ENCODE results near the gene PPARD. TPM values are rescaled to one million over a fixed set of nuclear protein-coding genes. Genes with fewer than 3 reads are reported as not detected.
A peak's percentile ranks its signal among the peaks of the same experiment; 100 is the strongest.

Gene PPARD
- total RNA-seq, 6 experiments from 2014 or later: 5.2 to 18.8 (median 5.9) TPM

GRCh38 chr6:35377002-35377401 is 34.6 kb downstream of the PPARD start:
- peaks cover 0 to 7% (median 1%) of the 10 kb centered on the region in 4 donors for H3K4me1 ChIP-seq
- no peak overlapping the region for H3K4me3 ChIP-seq
- intact Hi-C loops (cut with DNase I): no loop called here
- ATAC-seq (peak in 1 of 4 donors; percentile 17), DNase-seq (no peak)
- H3K36me3 ChIP-seq: no peaks in the 10 kb centered on the region
- TF ChIP-seq POLR2A (IDR thresholded peaks at IDR 0.05) (no peak), CTCF (IDR thresholded peaks at IDR 0.05) (no peak)
- H3K27ac ChIP-seq: no peak overlapping the region
- 48% methylated on average over 6 of the region's 7 CpGs for WGBS (ENCODE audit: insufficient coverage, low coverage, low lambda C conversion rate, missing lambda C conversion rate)
- no peaks in the 10 kb centered on the region for H3K9me3 ChIP-seq
- no peaks in the 10 kb centered on the region for H3K27me3 ChIP-seq

- no peaks in the 10 kb centered on the region for H3K36me3 ChIP-seq
- H3K27ac ChIP-seq: no peak overlapping the region
- H3K27me3 ChIP-seq: no peaks in the 10 kb centered on the region
- no peak overlapping the region for H3K4me3 ChIP-seq
- no peak for TF ChIP-seq CTCF (IDR thresholded peaks at IDR 0.05)
- TF ChIP-seq POLR2A (IDR thresholded peaks at IDR 0.05): no peak
- WGBS (ENCODE audit: insufficient coverage, low coverage, low lambda C conversion rate, missing lambda C conversion rate): 94% methylated on average over 2 of the region's 2 CpGs
- ATAC-seq (no peak), DNase-seq (no peak)
- no peaks in the 10 kb centered on the region for H3K9me3 ChIP-seq
- intact Hi-C loops (cut with DNase I): no loop called here
- peaks cover 0 to 9% (median 0%) of the 10 kb centered on the region in 4 donors for H3K4me1 ChIP-seq
Observed at GRCh38 chr6:35378261-35378660, 35.9 kb downstream of the PPARD start.

- DNase-seq (no peak), ATAC-seq (no peak)
- H3K4me3 ChIP-seq: no peak overlapping the region
- no peaks in the 10 kb centered on the region for H3K36me3 ChIP-seq
- intact Hi-C loops (cut with DNase I): no loop called here
- no peaks in the 10 kb centered on the region for H3K9me3 ChIP-seq
- 98% methylated on average over 4 of the region's 6 CpGs for WGBS (ENCODE audit: insufficient coverage, low coverage, low lambda C conversion rate, missing lambda C conversion rate)
- H3K4me1 ChIP-seq: peaks cover 0 to 9% (median 0%) of the 10 kb centered on the region in 4 donors
- no peak for TF ChIP-seq CTCF (IDR thresholded peaks at IDR 0.05)
- no peak for TF ChIP-seq POLR2A (IDR thresholded peaks at IDR 0.05)
- H3K27me3 ChIP-seq: no peaks in the 10 kb centered on the region
- H3K27ac ChIP-seq: no peak overlapping the region
Observed at GRCh38 chr6:35381132-35381531, 38.8 kb downstream of the PPARD start.

GRCh38 chr6:35382015-35382414 is 39.7 kb downstream of the PPARD start:
- ATAC-seq (peak; percentile 53 to 82 (median 66)), DNase-seq (peak in 1 of 3 donors; percentile 66)
- intact Hi-C loops (cut with DNase I): no loop called here
- 44% methylated on average over 5 of the region's 6 CpGs for WGBS (ENCODE audit: insufficient coverage, low coverage, low lambda C conversion rate, missing lambda C conversion rate)
- TF ChIP-seq CTCF (IDR thresholded peaks at IDR 0.05) (no peak), POLR2A (IDR thresholded peaks at IDR 0.05) (no peak)
- Histone ChIP-seq H3K4me3 (no peak overlapping the region), H3K27ac (no peak overlapping the region), H3K9me3 (no peaks in the 10 kb centered on the region), H3K4me1 (peaks cover 0 to 9% (median 0%) of the 10 kb centered on the region in 4 donors), H3K27me3 (no peaks in the 10 kb centered on the region), H3K36me3 (no peaks in the 10 kb centered on the region)
